Neural crest cell (in vitro differentiated cells): ENCODE measurements around the gene MAF. TPM values are rescaled to one million over a fixed set of nuclear protein-coding genes. Genes with fewer than 3 reads are reported as not detected.

Experiments
- DNase-seq: peaks from one replicate; pipeline ENCODE4 v3.0.0; 2021; ENCODE audit warnings: low read depth, mixed read lengths, low spot score
- H3K27ac Mint-ChIP-seq: one replicate; pipeline ENCODE4 v1.8.0; 2021; ENCODE audit warnings: mild to moderate bottlenecking, mixed read lengths; ENCODE audit not compliant: unreplicated experiment
- H3K27me3 Mint-ChIP-seq: 2 replicates; pipeline ENCODE4 v1.8.0; 2021; ENCODE audit warnings: low read depth, mild to moderate bottlenecking, mixed read lengths
- H3K36me3 Mint-ChIP-seq: 2 replicates; pipeline ENCODE4 v1.8.0; 2021; ENCODE audit warnings: low read depth, mild to moderate bottlenecking, mixed read lengths
- H3K4me1 Mint-ChIP-seq: 2 replicates; pipeline ENCODE4 v1.8.0; 2021; ENCODE audit warnings: mixed read lengths
- H3K4me3 Mint-ChIP-seq: one replicate; pipeline ENCODE4 v1.8.0; 2021; ENCODE audit warnings: mild to moderate bottlenecking, mixed read lengths
- H3K9me3 Mint-ChIP-seq: 2 replicates; pipeline ENCODE4 v1.8.0; 2021; ENCODE audit warnings: mixed read lengths
- total RNA-seq: library from RNA; stranded (reverse); gene quantifications from 2 replicates; pipeline ENCODE4 v1.2.1, GENCODE V29; 2021
- TF ChIP-seq, protein P1 (sequence below): fragments of 200-600 bp; sonication (generic); conservative IDR thresholded peaks from 2 replicates; pipeline ENCODE4 v1.5.0; 2021; ENCODE audit warnings: antibody characterized with exemption, mild to moderate bottlenecking

The MAF gene
- total RNA-seq, 1 donor from 2014 or later, result 4.1 TPM

DNA sequence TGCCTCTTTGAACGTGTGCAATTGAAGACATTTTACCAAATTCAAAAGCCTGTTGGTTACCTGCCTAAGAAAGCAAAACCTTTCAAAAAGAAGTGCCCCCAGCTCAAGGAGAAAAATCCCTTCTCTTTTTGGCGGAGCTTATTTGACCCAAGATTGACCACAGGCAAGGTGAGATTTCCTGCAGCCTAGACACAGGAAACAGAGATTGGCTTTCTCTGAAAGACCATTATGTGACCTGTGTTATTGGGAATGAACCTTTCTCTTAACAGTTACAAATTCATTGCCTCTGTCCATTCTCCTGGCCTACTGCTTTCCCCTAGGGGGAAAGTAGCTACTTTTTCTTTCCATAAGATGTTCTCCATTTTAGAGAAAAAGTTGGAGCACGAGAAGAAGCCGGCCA, 42.1 kb upstream of the MAF start:
- no peaks in the 10 kb centered on the region for H3K27me3 Mint-ChIP-seq
- peaks cover 10% of the 10 kb centered on the region for H3K4me1 Mint-ChIP-seq
- H3K9me3 Mint-ChIP-seq, result no peaks in the 10 kb centered on the region
- DNase-seq, result no peak
- TF ChIP-seq, protein P1, sequence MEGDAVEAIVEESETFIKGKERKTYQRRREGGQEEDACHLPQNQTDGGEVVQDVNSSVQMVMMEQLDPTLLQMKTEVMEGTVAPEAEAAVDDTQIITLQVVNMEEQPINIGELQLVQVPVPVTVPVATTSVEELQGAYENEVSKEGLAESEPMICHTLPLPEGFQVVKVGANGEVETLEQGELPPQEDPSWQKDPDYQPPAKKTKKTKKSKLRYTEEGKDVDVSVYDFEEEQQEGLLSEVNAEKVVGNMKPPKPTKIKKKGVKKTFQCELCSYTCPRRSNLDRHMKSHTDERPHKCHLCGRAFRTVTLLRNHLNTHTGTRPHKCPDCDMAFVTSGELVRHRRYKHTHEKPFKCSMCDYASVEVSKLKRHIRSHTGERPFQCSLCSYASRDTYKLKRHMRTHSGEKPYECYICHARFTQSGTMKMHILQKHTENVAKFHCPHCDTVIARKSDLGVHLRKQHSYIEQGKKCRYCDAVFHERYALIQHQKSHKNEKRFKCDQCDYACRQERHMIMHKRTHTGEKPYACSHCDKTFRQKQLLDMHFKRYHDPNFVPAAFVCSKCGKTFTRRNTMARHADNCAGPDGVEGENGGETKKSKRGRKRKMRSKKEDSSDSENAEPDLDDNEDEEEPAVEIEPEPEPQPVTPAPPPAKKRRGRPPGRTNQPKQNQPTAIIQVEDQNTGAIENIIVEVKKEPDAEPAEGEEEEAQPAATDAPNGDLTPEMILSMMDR, result no peak
- no peak overlapping the region for H3K27ac Mint-ChIP-seq
- no peaks in the 10 kb centered on the region for H3K36me3 Mint-ChIP-seq
- H3K4me3 Mint-ChIP-seq, result no peak overlapping the region

DNA sequence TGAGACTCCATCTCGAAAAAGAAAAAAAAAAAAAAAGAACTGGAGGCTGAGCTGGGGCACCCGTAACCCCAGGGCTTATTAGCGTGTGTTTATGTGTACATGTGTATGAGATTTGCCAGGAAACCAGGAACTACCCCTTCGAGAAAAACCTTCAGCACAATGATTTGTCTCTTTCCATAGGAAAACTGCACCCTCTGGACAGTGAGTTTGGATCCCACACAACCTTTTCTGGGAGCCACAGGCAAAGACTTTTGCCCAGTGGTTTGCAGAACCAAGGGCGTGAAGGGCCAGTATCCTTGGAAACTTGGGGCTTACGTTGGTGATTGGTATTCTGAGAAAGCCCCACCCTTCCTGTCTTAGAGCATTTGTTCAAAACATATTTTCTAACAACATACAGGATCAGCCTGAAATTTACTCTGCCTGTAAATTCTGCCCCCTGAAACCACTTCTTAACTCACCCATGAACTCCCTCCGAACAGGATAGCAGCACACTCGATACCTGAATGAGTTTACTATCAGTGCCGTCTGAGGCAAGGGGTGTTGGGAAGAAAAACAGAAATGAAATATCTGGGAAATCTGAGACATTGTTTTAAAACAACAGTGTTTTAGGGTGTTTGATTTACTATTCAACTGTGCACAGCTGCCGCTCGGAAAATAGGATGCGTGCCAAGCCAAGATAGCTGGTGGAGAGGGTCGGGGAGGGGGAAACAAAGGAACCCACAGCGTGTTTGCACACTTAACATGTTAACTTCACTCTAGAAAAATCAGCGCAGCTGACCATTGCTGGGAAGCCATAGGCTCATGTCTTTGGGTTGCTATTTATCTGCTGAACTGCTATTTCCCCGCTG, 40.2 kb upstream of the MAF start:
- H3K27me3 Mint-ChIP-seq, result no peaks in the 10 kb centered on the region
- no peaks in the 10 kb centered on the region for H3K9me3 Mint-ChIP-seq
- H3K27ac Mint-ChIP-seq, result no peak overlapping the region
- no peak for DNase-seq
- peaks cover 3% of the 10 kb centered on the region for H3K4me1 Mint-ChIP-seq
- TF ChIP-seq, protein P1, result no peak
- H3K36me3 Mint-ChIP-seq, result no peaks in the 10 kb centered on the region
- H3K4me3 Mint-ChIP-seq, result no peak overlapping the region

DNA sequence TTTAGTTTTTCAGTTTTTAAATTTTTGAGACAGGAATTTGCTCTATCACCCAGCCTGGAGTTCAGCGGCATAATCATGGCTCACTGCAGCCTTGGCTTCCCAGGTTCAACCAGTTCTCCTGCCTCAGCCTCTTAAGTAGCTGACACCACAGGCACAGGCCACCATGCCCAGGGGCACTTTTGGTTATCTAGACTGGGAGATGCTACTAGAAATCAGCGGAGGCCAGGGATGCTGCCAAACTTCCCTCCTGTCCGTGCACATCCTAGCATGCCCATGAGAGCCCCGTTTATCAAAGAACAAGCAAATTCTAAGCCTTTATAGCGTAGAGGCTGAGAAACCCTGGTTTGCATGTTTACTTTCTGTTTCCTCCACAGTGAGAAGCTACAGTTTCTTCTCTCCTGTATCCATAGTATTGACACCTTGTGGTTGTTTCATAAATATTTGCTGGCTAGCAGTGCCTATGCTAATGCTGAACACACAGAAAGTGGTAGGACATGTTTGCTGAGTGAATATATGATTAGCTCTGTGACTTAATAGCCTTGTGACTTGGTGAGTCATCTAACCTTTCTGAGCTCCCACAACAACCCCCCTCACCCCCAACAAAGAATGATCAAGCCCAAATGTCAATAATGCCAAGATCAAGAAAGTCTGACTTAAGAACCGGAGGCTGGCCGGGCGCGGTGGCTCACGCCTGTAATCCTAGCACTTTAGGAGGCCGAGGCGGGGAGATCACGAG, 39.2 kb upstream of the MAF start:
- DNase-seq, result no peak
- H3K4me3 Mint-ChIP-seq, result no peak overlapping the region
- no peaks in the 10 kb centered on the region for H3K9me3 Mint-ChIP-seq
- no peaks in the 10 kb centered on the region for H3K27me3 Mint-ChIP-seq
- peaks cover 3% of the 10 kb centered on the region for H3K4me1 Mint-ChIP-seq
- H3K36me3 Mint-ChIP-seq, result no peaks in the 10 kb centered on the region
- no peak overlapping the region for H3K27ac Mint-ChIP-seq
- TF ChIP-seq, protein P1, result no peak

DNA sequence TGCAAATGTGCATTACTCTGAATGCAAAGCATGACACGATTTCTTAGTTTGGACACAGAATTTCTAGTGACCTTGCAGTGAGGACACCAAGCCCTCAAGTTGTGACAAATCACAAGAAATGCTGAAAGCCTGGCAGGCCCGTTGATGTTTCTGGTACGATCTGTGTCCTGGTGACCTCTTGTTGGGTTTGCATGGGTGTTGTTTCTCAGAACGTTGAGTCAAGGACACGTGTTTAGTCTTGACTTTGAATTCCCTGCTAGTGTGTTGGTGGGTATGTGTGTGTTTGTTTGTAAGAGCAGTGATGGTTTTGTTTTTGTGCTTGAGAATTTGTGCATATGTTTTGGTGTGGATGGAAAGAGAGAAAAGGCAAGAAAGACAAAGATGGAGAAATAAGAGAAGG, 37.8 kb upstream of the MAF start:
- no peak overlapping the region for H3K4me3 Mint-ChIP-seq
- no peaks in the 10 kb centered on the region for H3K27me3 Mint-ChIP-seq
- peaks cover 3% of the 10 kb centered on the region for H3K9me3 Mint-ChIP-seq
- no peak for DNase-seq
- no peak overlapping the region for H3K27ac Mint-ChIP-seq
- no peaks in the 10 kb centered on the region for H3K36me3 Mint-ChIP-seq
- peaks cover 3% of the 10 kb centered on the region for H3K4me1 Mint-ChIP-seq
- TF ChIP-seq, protein P1, result no peak

DNA sequence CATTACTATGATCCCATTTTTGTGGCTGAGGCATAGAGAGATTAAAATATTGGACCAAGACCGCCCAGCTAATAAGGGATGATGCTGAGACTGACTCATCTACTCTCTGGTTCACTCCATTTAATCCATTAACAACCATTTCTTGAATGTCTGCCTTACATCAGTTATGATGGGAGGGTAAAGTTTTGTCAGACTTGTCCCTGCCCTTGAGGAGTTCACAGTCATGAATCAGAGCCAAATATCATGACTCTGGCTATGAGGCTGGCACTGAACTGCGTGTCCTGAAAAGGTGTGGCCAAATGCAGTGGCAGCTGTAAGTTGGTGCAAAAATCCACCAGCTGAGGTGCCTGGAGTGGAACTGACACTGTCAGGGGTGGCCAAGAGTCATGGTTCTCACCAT, 35.0 kb upstream of the MAF start:
- Mint-ChIP-seq H3K27ac (no peak overlapping the region), H3K4me3 (no peak overlapping the region), H3K36me3 (no peaks in the 10 kb centered on the region)

More for the DNA sequence above, 35.0 kb upstream of the MAF start:
- peaks cover 3% of the 10 kb centered on the region for H3K4me1 Mint-ChIP-seq
- TF ChIP-seq, protein P1, result no peak
- H3K9me3 Mint-ChIP-seq, result peaks cover 3% of the 10 kb centered on the region
- no peak for DNase-seq
- H3K27me3 Mint-ChIP-seq, result no peaks in the 10 kb centered on the region
